ENCODE data around the gene ECE1. TPM values are rescaled to one million over a fixed set of nuclear protein-coding genes. Genes with fewer than 3 reads are reported as not detected.

ECE1 gene
- total RNA-seq, 4 donors from 2014 or later, result 55.9 to 149 (median 112) TPM

- intact Hi-C loops (cut with DNase I; ENCODE audit: low total_unique reads), result no loop called here
- peaks cover 18 to 51% (median 29%) of the 10 kb centered on the region in 4 donors for H3K4me1 ChIP-seq
- in situ Hi-C loops (cut with MboI; ENCODE audit: low pct_ligation_motif_present in 1 of 4, low pct_unique_long_range_greater_than_20kb in 1 of 4, low sequenced_read_pairs in 3 of 4), result no loop called here
- WGBS, 2 donors (ENCODE audit: low coverage in 1 of 2), result 33 to 67% methylated on average over 1 to 5 of the region's 5 CpGs
- no peak overlapping the region for H3K4me3 ChIP-seq
- no peaks in the 10 kb centered on the region for H3K36me3 ChIP-seq
- H3K9me3 ChIP-seq, result no peaks in the 10 kb centered on the region
- peak overlapping the region; percentile 56 to 79 (median 75) for H3K27ac ChIP-seq
- DNase-seq, result peak; percentile 52
- H3K27me3 ChIP-seq, result no peaks in the 10 kb centered on the region
- TF ChIP-seq POLR2A (IDR thresholded peaks at IDR 0.05) (no peak), POLR2AphosphoS5 (IDR thresholded peaks at IDR 0.05) (peak in 1 of 3 donors; percentile 14)
Observed at GRCh38 chr1:21280011-21280471, 10.2 kb downstream of the ECE1 start.

- Histone ChIP-seq H3K4me1 (peaks cover 18 to 46% (median 29%) of the 10 kb centered on the region in 4 donors), H3K4me3 (no peak overlapping the region), H3K9me3 (no peaks in the 10 kb centered on the region), H3K27ac (peak overlapping the region; percentile 56 to 79 (median 75)), H3K27me3 (no peaks in the 10 kb centered on the region), H3K36me3 (no peaks in the 10 kb centered on the region)
- 76 to 78% methylated on average over 2 to 28 of the region's 28 CpGs for WGBS, 2 donors (ENCODE audit: low coverage in 1 of 2)
- DNase-seq, result no peak
- TF ChIP-seq POLR2A (IDR thresholded peaks at IDR 0.05) (no peak), POLR2AphosphoS5 (IDR thresholded peaks at IDR 0.05) (no peak), EP300 (IDR thresholded peaks at IDR 0.05; ENCODE audit: low read depth) (no peak)
- TF ChIP-seq, protein P1, sequence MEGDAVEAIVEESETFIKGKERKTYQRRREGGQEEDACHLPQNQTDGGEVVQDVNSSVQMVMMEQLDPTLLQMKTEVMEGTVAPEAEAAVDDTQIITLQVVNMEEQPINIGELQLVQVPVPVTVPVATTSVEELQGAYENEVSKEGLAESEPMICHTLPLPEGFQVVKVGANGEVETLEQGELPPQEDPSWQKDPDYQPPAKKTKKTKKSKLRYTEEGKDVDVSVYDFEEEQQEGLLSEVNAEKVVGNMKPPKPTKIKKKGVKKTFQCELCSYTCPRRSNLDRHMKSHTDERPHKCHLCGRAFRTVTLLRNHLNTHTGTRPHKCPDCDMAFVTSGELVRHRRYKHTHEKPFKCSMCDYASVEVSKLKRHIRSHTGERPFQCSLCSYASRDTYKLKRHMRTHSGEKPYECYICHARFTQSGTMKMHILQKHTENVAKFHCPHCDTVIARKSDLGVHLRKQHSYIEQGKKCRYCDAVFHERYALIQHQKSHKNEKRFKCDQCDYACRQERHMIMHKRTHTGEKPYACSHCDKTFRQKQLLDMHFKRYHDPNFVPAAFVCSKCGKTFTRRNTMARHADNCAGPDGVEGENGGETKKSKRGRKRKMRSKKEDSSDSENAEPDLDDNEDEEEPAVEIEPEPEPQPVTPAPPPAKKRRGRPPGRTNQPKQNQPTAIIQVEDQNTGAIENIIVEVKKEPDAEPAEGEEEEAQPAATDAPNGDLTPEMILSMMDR (IDR thresholded peaks at IDR 0.05), result no peak
- in situ Hi-C loops (cut with MboI; ENCODE audit: low pct_ligation_motif_present in 1 of 4, low pct_unique_long_range_greater_than_20kb in 1 of 4, low sequenced_read_pairs in 3 of 4), result no loop called here
- intact Hi-C loops (cut with DNase I; ENCODE audit: low total_unique reads), result no loop called here
Observed at GRCh38 chr1:21278860-21279845, 11.1 kb downstream of the ECE1 start.

- H3K27ac ChIP-seq, result peak overlapping the region; percentile 56 to 79 (median 75)
- in situ Hi-C loops (cut with MboI; ENCODE audit: low pct_ligation_motif_present in 1 of 4, low pct_unique_long_range_greater_than_20kb in 1 of 4, low sequenced_read_pairs in 3 of 4), result no loop called here
- H3K4me3 ChIP-seq, result no peak overlapping the region
- no peaks in the 10 kb centered on the region for H3K36me3 ChIP-seq
- no peaks in the 10 kb centered on the region for H3K27me3 ChIP-seq
- intact Hi-C loops (cut with DNase I; ENCODE audit: low total_unique reads), result no loop called here
- WGBS, 2 donors (ENCODE audit: low coverage in 1 of 2), result 66 to 71% methylated on average over 1 to 9 of the region's 9 CpGs
- no peaks in the 10 kb centered on the region for H3K9me3 ChIP-seq
- no peak for DNase-seq
- TF ChIP-seq POLR2A (IDR thresholded peaks at IDR 0.05) (no peak), POLR2AphosphoS5 (IDR thresholded peaks at IDR 0.05) (no peak)
- TF ChIP-seq, protein P1 (IDR thresholded peaks at IDR 0.05), result no peak
- H3K4me1 ChIP-seq, result peaks cover 18 to 48% (median 29%) of the 10 kb centered on the region in 4 donors
Observed at GRCh38 chr1:21278208-21278859, 11.9 kb downstream of the ECE1 start.

DNA sequence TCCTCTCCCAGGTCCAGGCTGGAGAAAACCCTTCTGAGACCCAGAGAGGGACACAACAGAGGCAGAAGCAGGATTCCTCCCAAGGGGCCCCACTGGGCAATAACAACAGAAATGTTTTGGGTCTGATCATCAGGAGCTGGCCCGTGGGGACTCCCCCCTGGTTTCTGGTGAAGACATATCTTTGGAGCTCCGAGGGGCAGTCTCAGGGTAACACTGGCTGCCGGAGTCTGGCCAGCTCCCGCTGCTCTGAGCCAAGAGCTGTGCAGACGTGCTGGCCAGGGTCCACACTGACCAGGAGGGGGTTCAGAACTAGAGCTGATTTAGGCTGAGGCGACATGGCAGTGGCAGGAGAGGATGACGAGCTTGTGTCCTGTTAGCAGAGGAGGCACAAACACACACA lies 13.1 kb downstream of the ECE1 start:
- Histone ChIP-seq H3K36me3 (no peaks in the 10 kb centered on the region), H3K27me3 (no peaks in the 10 kb centered on the region), H3K27ac (peak overlapping the region in 3 of 4 donors; percentile 72 to 79 (median 78)), H3K9me3 (no peaks in the 10 kb centered on the region), H3K4me3 (no peak overlapping the region), H3K4me1 (peaks cover 18 to 48% (median 29%) of the 10 kb centered on the region in 4 donors)
- intact Hi-C loops (cut with DNase I; ENCODE audit: low total_unique reads), result no loop called here
- TF ChIP-seq POLR2AphosphoS5 (IDR thresholded peaks at IDR 0.05), result no peak
- TF ChIP-seq EP300 (IDR thresholded peaks at IDR 0.05; ENCODE audit: low read depth), result no peak
- no peak for TF ChIP-seq POLR2A (IDR thresholded peaks at IDR 0.05)
- TF ChIP-seq, protein P1 (IDR thresholded peaks at IDR 0.05), result no peak
- 94% methylated on average over 5 of the region's 7 CpGs; no CpG with 5 or more reads in 1 of the 2 donors for WGBS, 2 donors (ENCODE audit: low coverage in 1 of 2)
- in situ Hi-C loops (cut with MboI; ENCODE audit: low pct_ligation_motif_present in 1 of 4, low pct_unique_long_range_greater_than_20kb in 1 of 4, low sequenced_read_pairs in 3 of 4), result no loop called here
- no peak for DNase-seq

Data from transverse colon (tissue), 4 donors.